Testis (tissue), 2 donors: ENCODE measurements around the gene DENND6B.
A peak's percentile ranks its signal among the peaks of the same experiment; 100 is the strongest.

Source experiments
- POLR2A ChIP-seq: fragments of 450-650 bp; IDR thresholded peaks from one replicate; pipeline ENCODE4 v1.6.1; 2017; ENCODE audit warnings: antibody characterized with exemption, mild to moderate bottlenecking, moderate library complexity
- TF ChIP-seq, protein P1 (sequence below), 3 experiments: fragments of 450-650 bp in 2 of 3; fragments of 200-600 bp in 1 of 3; sonication (generic) in 1 of 3; IDR thresholded peaks; one replicate each; pipeline ENCODE4 v1.5.1; 2016 to 2019; ENCODE audit warnings: antibody characterized with exemption in 3 of 3, mild to moderate bottlenecking in 2 of 3, moderate library complexity in 1 of 3

DNA sequence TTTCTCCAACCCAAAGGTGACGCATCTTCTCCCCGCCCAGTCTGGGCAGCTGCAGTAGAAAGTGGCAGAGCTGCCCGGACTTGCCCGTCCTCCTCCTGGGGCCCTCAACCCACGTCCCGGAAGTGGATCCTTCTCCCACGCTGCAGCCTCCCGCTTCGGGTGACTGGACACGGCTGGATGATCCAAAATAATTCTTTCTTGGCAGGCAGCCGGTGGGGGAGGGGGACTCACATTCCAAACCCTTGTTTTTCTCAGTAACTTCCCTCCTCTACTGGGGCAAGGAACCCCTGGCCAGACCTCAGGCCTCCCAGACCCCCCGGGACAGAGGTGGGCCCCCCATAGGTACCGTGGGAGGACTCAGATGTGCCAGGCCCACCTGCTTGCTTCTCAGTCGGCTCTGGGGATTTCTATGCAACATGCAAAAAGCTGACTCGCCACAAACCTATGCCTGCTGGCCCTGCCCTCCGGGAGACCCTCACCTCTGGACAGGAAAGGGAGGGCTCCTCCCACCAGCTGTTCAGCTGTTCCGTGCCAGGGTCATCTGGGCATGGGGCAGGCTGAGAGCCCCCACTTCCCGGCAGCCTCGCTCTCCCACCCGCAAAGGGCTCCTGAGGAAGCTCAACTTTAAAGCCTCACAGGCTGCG is 20.8 kb downstream of the DENND6B start:
- TF ChIP-seq, protein P1, sequence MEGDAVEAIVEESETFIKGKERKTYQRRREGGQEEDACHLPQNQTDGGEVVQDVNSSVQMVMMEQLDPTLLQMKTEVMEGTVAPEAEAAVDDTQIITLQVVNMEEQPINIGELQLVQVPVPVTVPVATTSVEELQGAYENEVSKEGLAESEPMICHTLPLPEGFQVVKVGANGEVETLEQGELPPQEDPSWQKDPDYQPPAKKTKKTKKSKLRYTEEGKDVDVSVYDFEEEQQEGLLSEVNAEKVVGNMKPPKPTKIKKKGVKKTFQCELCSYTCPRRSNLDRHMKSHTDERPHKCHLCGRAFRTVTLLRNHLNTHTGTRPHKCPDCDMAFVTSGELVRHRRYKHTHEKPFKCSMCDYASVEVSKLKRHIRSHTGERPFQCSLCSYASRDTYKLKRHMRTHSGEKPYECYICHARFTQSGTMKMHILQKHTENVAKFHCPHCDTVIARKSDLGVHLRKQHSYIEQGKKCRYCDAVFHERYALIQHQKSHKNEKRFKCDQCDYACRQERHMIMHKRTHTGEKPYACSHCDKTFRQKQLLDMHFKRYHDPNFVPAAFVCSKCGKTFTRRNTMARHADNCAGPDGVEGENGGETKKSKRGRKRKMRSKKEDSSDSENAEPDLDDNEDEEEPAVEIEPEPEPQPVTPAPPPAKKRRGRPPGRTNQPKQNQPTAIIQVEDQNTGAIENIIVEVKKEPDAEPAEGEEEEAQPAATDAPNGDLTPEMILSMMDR (IDR thresholded peaks at IDR 0.05) = peak in 1 of 3 experiments; percentile 15
- no peak for TF ChIP-seq POLR2A
